ENCODE data around the gene C1orf105. TPM values are rescaled to one million over a fixed set of nuclear protein-coding genes. Genes with fewer than 3 reads are reported as not detected.

C1orf105 gene
- total and polyA plus RNA-seq, 2 experiments from 2014 or later: not detected

DNA sequence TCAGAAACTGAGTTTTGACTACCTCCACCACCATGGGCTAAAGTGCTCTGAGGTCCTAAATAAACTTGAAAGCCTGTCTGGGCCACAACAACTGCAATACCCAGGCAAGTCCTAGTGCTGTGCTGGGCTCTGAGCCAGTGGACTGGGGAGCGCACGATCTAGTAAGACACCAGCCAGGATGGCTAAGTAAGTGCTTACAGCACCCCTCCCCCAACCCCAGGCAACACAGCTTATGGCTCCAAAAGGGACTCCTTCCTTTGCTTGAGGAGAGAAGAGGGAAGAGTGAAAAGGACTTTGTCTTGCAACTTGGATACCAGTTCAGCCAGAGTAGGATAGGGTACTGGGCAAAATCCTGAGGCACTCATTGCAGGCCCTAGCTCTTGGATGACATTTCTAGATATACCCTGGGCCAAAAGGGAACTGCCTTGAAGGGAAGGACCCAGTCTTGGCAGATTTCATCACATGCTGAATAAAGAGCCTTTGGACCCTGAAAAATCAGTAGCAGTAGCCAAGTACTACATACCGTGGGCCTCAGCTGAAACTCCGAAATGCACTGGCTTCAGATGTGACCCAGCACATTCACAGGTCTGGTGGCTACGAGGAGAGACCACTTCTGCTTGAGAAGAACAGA, 1.6 kb downstream of the C1orf105 start:
- ATAC-seq (peak; percentile 23; the same call in 1 of the 3 replicates), DNase-seq (ENCODE audit: low spot score) (no peak)
- H2AFZ ChIP-seq: no peak overlapping the region
- no peak overlapping the region for H3K4me3 ChIP-seq
- Mint-ChIP-seq H3K4me3 (no peak overlapping the region), H3K27me3 (ENCODE audit: insufficient read depth, low read depth, poor library complexity) (no peaks in the 10 kb centered on the region), H3K9me3 (no peaks in the 10 kb centered on the region), H3K36me3 (ENCODE audit: low read depth) (no peaks in the 10 kb centered on the region), H3K4me1 (peaks cover 28% of the 10 kb centered on the region), H3K27ac (no peak overlapping the region)
- no peaks in the 10 kb centered on the region for H3K9me2 ChIP-seq (ENCODE audit: insufficient read depth)
- no peak for TF ChIP-seq NANOG (IDR thresholded peaks at IDR 0.05; ENCODE audit: borderline replicate concordance)
- no peak overlapping the region for H3K27ac ChIP-seq (ENCODE audit: low read depth)
- H3K36me3 ChIP-seq (ENCODE audit: insufficient read depth): no peaks in the 10 kb centered on the region
- no peak overlapping the region for H3K4me2 ChIP-seq
- no peaks in the 10 kb centered on the region for H3K79me2 ChIP-seq (replicated peaks; ENCODE audit: insufficient read depth)
- no peaks in the 10 kb centered on the region for H4K20me1 ChIP-seq (replicated peaks; ENCODE audit: insufficient read depth)
- no peaks in the 10 kb centered on the region for H3K27me3 ChIP-seq (ENCODE audit: insufficient read depth)
- no peaks in the 10 kb centered on the region for H3F3A ChIP-seq (replicated peaks; ENCODE audit: low read depth)
- H3K4me1 ChIP-seq (ENCODE audit: insufficient read depth): peaks cover 11% of the 10 kb centered on the region

DNA sequence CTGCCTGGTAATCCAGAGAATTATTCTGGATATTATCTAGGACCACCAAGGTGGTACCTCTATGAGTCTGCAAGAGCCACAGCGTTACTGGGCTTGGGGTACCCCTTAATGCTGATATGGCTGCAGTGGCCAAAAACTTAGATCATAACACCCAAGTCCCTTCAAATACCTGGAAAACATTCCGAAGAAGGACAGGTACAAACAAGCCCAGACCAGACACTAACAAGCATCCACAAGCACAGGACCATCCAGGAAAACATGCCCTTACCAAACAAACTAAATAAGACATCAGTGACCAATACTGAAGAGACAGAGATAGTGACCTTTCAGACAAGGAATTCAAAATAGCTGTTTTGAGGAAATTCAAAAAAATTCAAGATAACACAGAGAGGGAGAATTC, 2.9 kb downstream of the C1orf105 start:
- Mint-ChIP-seq H3K4me1 (peaks cover 16% of the 10 kb centered on the region), H3K27ac (no peak overlapping the region), H3K4me3 (no peak overlapping the region), H3K27me3 (ENCODE audit: insufficient read depth, low read depth, poor library complexity) (no peaks in the 10 kb centered on the region), H3K36me3 (ENCODE audit: low read depth) (no peaks in the 10 kb centered on the region), H3K9me3 (no peaks in the 10 kb centered on the region)
- no peak overlapping the region for H3K27ac ChIP-seq (ENCODE audit: low read depth)
- H3K4me1 ChIP-seq (ENCODE audit: insufficient read depth): peaks cover 11% of the 10 kb centered on the region
- no peak overlapping the region for H2AFZ ChIP-seq
- H3F3A ChIP-seq (replicated peaks; ENCODE audit: low read depth): no peaks in the 10 kb centered on the region
- H3K9me2 ChIP-seq (ENCODE audit: insufficient read depth): no peaks in the 10 kb centered on the region
- no peaks in the 10 kb centered on the region for H3K36me3 ChIP-seq (ENCODE audit: insufficient read depth)
- no peaks in the 10 kb centered on the region for H4K20me1 ChIP-seq (replicated peaks; ENCODE audit: insufficient read depth)
- no peak overlapping the region for H3K4me3 ChIP-seq
- DNase-seq (ENCODE audit: low spot score) (no peak), ATAC-seq (no peak)
- H3K79me2 ChIP-seq (replicated peaks; ENCODE audit: insufficient read depth): no peaks in the 10 kb centered on the region
- no peaks in the 10 kb centered on the region for H3K27me3 ChIP-seq (ENCODE audit: insufficient read depth)
- no peak overlapping the region for H3K4me2 ChIP-seq
- no peak for TF ChIP-seq EZH2phosphoT487 (IDR thresholded peaks at IDR 0.05; ENCODE audit: unreplicated experiment)
- no peak for TF ChIP-seq ZNF331 (CRISPR knock-in tag; IDR thresholded peaks at IDR 0.05; ENCODE audit: low read depth)
- TF ChIP-seq, protein P1, sequence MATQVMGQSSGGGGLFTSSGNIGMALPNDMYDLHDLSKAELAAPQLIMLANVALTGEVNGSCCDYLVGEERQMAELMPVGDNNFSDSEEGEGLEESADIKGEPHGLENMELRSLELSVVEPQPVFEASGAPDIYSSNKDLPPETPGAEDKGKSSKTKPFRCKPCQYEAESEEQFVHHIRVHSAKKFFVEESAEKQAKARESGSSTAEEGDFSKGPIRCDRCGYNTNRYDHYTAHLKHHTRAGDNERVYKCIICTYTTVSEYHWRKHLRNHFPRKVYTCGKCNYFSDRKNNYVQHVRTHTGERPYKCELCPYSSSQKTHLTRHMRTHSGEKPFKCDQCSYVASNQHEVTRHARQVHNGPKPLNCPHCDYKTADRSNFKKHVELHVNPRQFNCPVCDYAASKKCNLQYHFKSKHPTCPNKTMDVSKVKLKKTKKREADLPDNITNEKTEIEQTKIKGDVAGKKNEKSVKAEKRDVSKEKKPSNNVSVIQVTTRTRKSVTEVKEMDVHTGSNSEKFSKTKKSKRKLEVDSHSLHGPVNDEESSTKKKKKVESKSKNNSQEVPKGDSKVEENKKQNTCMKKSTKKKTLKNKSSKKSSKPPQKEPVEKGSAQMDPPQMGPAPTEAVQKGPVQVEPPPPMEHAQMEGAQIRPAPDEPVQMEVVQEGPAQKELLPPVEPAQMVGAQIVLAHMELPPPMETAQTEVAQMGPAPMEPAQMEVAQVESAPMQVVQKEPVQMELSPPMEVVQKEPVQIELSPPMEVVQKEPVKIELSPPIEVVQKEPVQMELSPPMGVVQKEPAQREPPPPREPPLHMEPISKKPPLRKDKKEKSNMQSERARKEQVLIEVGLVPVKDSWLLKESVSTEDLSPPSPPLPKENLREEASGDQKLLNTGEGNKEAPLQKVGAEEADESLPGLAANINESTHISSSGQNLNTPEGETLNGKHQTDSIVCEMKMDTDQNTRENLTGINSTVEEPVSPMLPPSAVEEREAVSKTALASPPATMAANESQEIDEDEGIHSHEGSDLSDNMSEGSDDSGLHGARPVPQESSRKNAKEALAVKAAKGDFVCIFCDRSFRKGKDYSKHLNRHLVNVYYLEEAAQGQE (IDR thresholded peaks at IDR 0.05; ENCODE audit: unreplicated experiment): no peak
- no peak for TF ChIP-seq JUNB (IDR thresholded peaks at IDR 0.05; ENCODE audit: unreplicated experiment)
- TF ChIP-seq, protein P2, sequence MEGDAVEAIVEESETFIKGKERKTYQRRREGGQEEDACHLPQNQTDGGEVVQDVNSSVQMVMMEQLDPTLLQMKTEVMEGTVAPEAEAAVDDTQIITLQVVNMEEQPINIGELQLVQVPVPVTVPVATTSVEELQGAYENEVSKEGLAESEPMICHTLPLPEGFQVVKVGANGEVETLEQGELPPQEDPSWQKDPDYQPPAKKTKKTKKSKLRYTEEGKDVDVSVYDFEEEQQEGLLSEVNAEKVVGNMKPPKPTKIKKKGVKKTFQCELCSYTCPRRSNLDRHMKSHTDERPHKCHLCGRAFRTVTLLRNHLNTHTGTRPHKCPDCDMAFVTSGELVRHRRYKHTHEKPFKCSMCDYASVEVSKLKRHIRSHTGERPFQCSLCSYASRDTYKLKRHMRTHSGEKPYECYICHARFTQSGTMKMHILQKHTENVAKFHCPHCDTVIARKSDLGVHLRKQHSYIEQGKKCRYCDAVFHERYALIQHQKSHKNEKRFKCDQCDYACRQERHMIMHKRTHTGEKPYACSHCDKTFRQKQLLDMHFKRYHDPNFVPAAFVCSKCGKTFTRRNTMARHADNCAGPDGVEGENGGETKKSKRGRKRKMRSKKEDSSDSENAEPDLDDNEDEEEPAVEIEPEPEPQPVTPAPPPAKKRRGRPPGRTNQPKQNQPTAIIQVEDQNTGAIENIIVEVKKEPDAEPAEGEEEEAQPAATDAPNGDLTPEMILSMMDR (conservative IDR thresholded peaks at IDR 0.05; ENCODE audit: low read depth in 2 of 2): no peak
- TF ChIP-seq STAT1 (IDR thresholded peaks at IDR 0.05; ENCODE audit: unreplicated experiment): no peak
- TF ChIP-seq, protein P3, sequence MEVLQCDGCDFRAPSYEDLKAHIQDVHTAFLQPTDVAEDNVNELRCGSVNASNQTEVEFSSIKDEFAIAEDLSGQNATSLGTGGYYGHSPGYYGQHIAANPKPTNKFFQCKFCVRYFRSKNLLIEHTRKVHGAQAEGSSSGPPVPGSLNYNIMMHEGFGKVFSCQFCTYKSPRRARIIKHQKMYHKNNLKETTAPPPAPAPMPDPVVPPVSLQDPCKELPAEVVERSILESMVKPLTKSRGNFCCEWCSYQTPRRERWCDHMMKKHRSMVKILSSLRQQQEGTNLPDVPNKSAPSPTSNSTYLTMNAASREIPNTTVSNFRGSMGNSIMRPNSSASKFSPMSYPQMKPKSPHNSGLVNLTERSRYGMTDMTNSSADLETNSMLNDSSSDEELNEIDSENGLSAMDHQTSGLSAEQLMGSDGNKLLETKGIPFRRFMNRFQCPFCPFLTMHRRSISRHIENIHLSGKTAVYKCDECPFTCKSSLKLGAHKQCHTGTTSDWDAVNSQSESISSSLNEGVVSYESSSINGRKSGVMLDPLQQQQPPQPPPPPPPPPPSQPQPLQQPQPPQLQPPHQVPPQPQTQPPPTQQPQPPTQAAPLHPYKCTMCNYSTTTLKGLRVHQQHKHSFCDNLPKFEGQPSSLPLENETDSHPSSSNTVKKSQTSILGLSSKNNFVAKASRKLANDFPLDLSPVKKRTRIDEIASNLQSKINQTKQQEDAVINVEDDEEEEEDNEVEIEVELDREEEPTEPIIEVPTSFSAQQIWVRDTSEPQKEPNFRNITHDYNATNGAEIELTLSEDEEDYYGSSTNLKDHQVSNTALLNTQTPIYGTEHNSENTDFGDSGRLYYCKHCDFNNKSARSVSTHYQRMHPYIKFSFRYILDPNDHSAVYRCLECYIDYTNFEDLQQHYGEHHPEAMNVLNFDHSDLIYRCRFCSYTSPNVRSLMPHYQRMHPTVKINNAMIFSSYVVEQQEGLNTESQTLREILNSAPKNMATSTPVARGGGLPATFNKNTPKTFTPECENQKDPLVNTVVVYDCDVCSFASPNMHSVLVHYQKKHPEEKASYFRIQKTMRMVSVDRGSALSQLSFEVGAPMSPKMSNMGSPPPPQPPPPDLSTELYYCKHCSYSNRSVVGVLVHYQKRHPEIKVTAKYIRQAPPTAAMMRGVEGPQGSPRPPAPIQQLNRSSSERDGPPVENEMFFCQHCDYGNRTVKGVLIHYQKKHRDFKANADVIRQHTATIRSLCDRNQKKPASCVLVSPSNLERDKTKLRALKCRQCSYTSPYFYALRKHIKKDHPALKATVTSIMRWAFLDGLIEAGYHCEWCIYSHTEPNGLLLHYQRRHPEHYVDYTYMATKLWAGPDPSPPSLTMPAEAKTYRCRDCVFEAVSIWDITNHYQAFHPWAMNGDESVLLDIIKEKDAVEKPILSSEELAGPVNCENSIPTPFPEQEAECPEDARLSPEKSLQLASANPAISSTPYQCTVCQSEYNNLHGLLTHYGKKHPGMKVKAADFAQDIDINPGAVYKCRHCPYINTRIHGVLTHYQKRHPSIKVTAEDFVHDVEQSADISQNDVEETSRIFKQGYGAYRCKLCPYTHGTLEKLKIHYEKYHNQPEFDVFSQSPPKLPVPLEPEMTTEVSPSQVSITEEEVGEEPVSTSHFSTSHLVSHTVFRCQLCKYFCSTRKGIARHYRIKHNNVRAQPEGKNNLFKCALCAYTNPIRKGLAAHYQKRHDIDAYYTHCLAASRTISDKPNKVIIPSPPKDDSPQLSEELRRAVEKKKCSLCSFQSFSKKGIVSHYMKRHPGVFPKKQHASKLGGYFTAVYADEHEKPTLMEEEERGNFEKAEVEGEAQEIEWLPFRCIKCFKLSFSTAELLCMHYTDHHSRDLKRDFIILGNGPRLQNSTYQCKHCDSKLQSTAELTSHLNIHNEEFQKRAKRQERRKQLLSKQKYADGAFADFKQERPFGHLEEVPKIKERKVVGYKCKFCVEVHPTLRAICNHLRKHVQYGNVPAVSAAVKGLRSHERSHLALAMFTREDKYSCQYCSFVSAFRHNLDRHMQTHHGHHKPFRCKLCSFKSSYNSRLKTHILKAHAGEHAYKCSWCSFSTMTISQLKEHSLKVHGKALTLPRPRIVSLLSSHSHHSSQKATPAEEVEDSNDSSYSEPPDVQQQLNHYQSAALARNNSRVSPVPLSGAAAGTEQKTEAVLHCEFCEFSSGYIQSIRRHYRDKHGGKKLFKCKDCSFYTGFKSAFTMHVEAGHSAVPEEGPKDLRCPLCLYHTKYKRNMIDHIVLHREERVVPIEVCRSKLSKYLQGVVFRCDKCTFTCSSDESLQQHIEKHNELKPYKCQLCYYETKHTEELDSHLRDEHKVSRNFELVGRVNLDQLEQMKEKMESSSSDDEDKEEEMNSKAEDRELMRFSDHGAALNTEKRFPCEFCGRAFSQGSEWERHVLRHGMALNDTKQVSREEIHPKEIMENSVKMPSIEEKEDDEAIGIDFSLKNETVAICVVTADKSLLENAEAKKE (CRISPR knock-in tag; IDR thresholded peaks at IDR 0.05): no peak
- TF ChIP-seq EZH2 (IDR thresholded peaks at IDR 0.05; ENCODE audit: low read depth, unreplicated experiment): no peak
